H1 (cell line): Measurements from ENCODE around the gene VPS13C. TPM values are rescaled to one million over a fixed set of nuclear protein-coding genes. Genes with fewer than 3 reads are reported as not detected.

Experiments used
- CTCF ChIA-PET: fragments of 300-600 bp; sonication (Branson Sonifier 250); formaldehyde crosslinking; loops from one replicate; lab custom pipeline; 2021; ENCODE audit not compliant: partially characterized antibody; lab: Charles Lee
- POLR2A ChIA-PET: fragments of 300-600 bp; sonication (Branson Sonifier 250); formaldehyde crosslinking; loops from one replicate; lab custom pipeline; 2021; ENCODE audit warnings: inconsistent platforms; ENCODE audit not compliant: partially characterized antibody; lab: Charles Lee
- DNase-seq, 2 experiments: peaks; one replicate each; pipeline versions ENCODE4 v3.0.0 to v3.0.0-alpha.2; 2010 to 2022; ENCODE audit warnings: low spot score in 2 of 2, low read depth in 1 of 2, mixed read lengths in 1 of 2
- FAIRE-seq: peaks from 2 replicates; lab custom pipeline; 2011; peaks lifted over from hg19 to GRCh38; lab: Jason Lieb, UNC
- H2AFZ ChIP-seq: 2 replicates; pipeline ENCODE4 v1.8.1; 2012; ENCODE audit warnings: low read length, inconsistent platforms
- H2AK5ac ChIP-seq: 2 replicates; pipeline ENCODE4 v1.6.1; 2013; ENCODE audit warnings: low read depth, low read length
- H2BK120ac ChIP-seq: replicated peaks from 2 replicates; pipeline ENCODE3; 2013; ENCODE audit warnings: low read depth, low read length, inconsistent platforms
- H2BK12ac ChIP-seq: 2 replicates; pipeline ENCODE4 v1.6.1; 2013; ENCODE audit warnings: low read depth, low read length
- H2BK15ac ChIP-seq: 2 replicates; pipeline ENCODE4 v1.6.1; 2013; ENCODE audit warnings: low read length
- H2BK20ac ChIP-seq: 2 replicates; pipeline ENCODE4 v1.6.1; 2013; ENCODE audit warnings: low read length
- H2BK5ac ChIP-seq: 2 replicates; pipeline ENCODE4 v1.6.1; 2013; ENCODE audit warnings: low read depth, low read length
- H3K14ac ChIP-seq: 2 replicates; pipeline ENCODE4 v1.6.1; 2013; ENCODE audit warnings: inconsistent platforms; ENCODE audit not compliant: insufficient read length
- H3K18ac ChIP-seq: 2 replicates; pipeline ENCODE4 v1.6.1; 2013; ENCODE audit warnings: low read length; ENCODE audit errors: extremely low read depth
- H3K23ac ChIP-seq: 2 replicates; pipeline ENCODE4 v1.6.1; 2013; ENCODE audit warnings: inconsistent platforms; ENCODE audit not compliant: insufficient read length
- H3K23me2 ChIP-seq: 2 replicates; pipeline ENCODE4 v1.6.1; 2013; ENCODE audit warnings: low read depth, low read length
- H3K27ac ChIP-seq: 2 replicates; pipeline ENCODE4 v1.6.1; 2011; ENCODE audit warnings: low read depth, low read length, inconsistent platforms
- H3K27me3 ChIP-seq, 4 experiments: replicated peaks in 1 of 4; 1 replicate in 1 of 4; 2 replicates in 3 of 4; pipeline versions ENCODE4 v1.6.1 to v1.8.1; 2011 to 2013; ENCODE audit warnings: low read length in 3 of 4, mild to moderate bottlenecking in 3 of 4, inconsistent platforms in 2 of 4, mixed read lengths in 2 of 4, moderate library complexity in 1 of 4; ENCODE audit not compliant: control insufficient read depth in 3 of 4, insufficient read depth in 3 of 4; ENCODE audit errors: extremely low read depth in 1 of 4
- H3K36me3 ChIP-seq, 4 experiments: 2 replicates each; pipeline versions ENCODE4 v1.6.1 to v1.8.1; 2011 to 2013; ENCODE audit warnings: mild to moderate bottlenecking in 4 of 4, low read length in 3 of 4, moderate library complexity in 2 of 4, control low read depth in 1 of 4, inconsistent platforms in 1 of 4; ENCODE audit not compliant: insufficient read depth in 4 of 4, control insufficient read depth in 2 of 4
- H3K4ac ChIP-seq: replicated peaks from 2 replicates; pipeline ENCODE3; 2013; ENCODE audit warnings: low read length, low read depth, mixed read lengths, inconsistent platforms; ENCODE audit not compliant: insufficient read length
- H3K4me1 ChIP-seq, 4 experiments: replicated peaks in 1 of 4; 1 replicate in 1 of 4; 2 replicates in 3 of 4; pipeline versions ENCODE4 v1.6.1 to v1.8.1; 2011 to 2013; ENCODE audit warnings: low read length in 3 of 4, inconsistent platforms in 2 of 4, mixed read lengths in 1 of 4; ENCODE audit not compliant: insufficient read depth in 4 of 4, control insufficient read depth in 3 of 4
- H3K4me2 ChIP-seq, 2 experiments: 2 replicates each; pipeline versions ENCODE4 v1.6.1 to v1.8.1; 2011 to 2013; ENCODE audit warnings: low read depth in 2 of 2, low read length in 2 of 2, control low read depth in 1 of 2, inconsistent platforms in 1 of 2, mild to moderate bottlenecking in 1 of 2; ENCODE audit not compliant: insufficient read depth in 1 of 2
- H3K4me3 ChIP-seq, 4 experiments: fragments of 200-600, 300-600 bp in 1 of 4; sonication (generic), shearing (Covaris generic), sonication (Bioruptor Twin) in 1 of 4; 2 replicates each; pipeline versions ENCODE4 v1.5.1 to v1.8.1; 2011 to 2016; ENCODE audit warnings: low read length in 4 of 4, low read depth in 3 of 4, control low read depth in 2 of 4, inconsistent platforms in 2 of 4, mild to moderate bottlenecking in 2 of 4, mixed read lengths in 1 of 4, moderate library complexity in 1 of 4; ENCODE audit not compliant: insufficient read depth in 2 of 4; ENCODE audit errors: extremely low read depth in 1 of 4
- H3K56ac ChIP-seq: replicated peaks from 2 replicates; pipeline ENCODE3; 2013; ENCODE audit warnings: low read depth, mild to moderate bottlenecking, mixed read lengths, low read length, inconsistent platforms; ENCODE audit not compliant: insufficient read length
- H3K79me1 ChIP-seq: 2 replicates; pipeline ENCODE4 v1.6.1; 2013; ENCODE audit warnings: low read depth, low read length, control low read depth
- H3K79me2 ChIP-seq, 2 experiments: 2 replicates each; pipeline versions ENCODE4 v1.6.1 to v1.8.1; 2012 to 2013; ENCODE audit warnings: low read length in 2 of 2, mild to moderate bottlenecking in 2 of 2, inconsistent platforms in 1 of 2; ENCODE audit not compliant: insufficient read depth in 2 of 2, control insufficient read depth in 1 of 2
- H3K9ac ChIP-seq, 4 experiments: replicated peaks in 1 of 4; 1 replicate in 1 of 4; 2 replicates in 3 of 4; pipeline versions ENCODE4 v1.6.1 to v1.8.1; 2011 to 2013; ENCODE audit warnings: low read depth in 3 of 4, low read length in 3 of 4, control low read depth in 2 of 4, mild to moderate bottlenecking in 2 of 4, moderate library complexity in 2 of 4, inconsistent platforms in 1 of 4; ENCODE audit errors: extremely low read depth in 1 of 4
- H3K9me3 ChIP-seq, 2 experiments: 2 replicates each; pipeline versions ENCODE4 v1.6.1 to v1.8.1; 2012 to 2013; ENCODE audit warnings: mild to moderate bottlenecking in 2 of 2, moderate library complexity in 2 of 2, control low read depth in 1 of 2, inconsistent platforms in 1 of 2, low read depth in 1 of 2, low read length in 1 of 2, mixed read lengths in 1 of 2; ENCODE audit not compliant: insufficient read depth in 2 of 2
- H4K20me1 ChIP-seq, 2 experiments: replicated peaks in 1 of 2; 2 replicates each; pipeline versions ENCODE3 to v1.8.1; 2011 to 2013; ENCODE audit warnings: inconsistent platforms in 2 of 2, low read length in 2 of 2, mild to moderate bottlenecking in 1 of 2; ENCODE audit not compliant: insufficient read depth in 2 of 2, control insufficient read depth in 1 of 2
- H4K5ac ChIP-seq: 2 replicates; pipeline ENCODE4 v1.6.1; 2013; ENCODE audit warnings: low read length, low read depth, mixed read lengths, inconsistent platforms; ENCODE audit not compliant: insufficient read length
- H4K8ac ChIP-seq: 2 replicates; pipeline ENCODE4 v1.8.0; 2013; ENCODE audit warnings: mild to moderate bottlenecking, moderate library complexity, low read length, inconsistent platforms; ENCODE audit not compliant: insufficient read depth; ENCODE audit errors: extremely low read depth
- H4K91ac ChIP-seq: replicated peaks from 2 replicates; pipeline ENCODE3; 2013; ENCODE audit warnings: low read length, mixed read lengths, inconsistent platforms; ENCODE audit not compliant: insufficient read length
- CREB1 ChIP-seq: IDR thresholded peaks from 2 replicates; pipeline ENCODE4 v1.6.1; 2012; ENCODE audit warnings: inconsistent platforms
- CTBP2 ChIP-seq: IDR thresholded peaks from 2 replicates; pipeline ENCODE4 v1.7.0; 2011; ENCODE audit warnings: borderline replicate concordance, mild to moderate bottlenecking, moderate library complexity, mixed read lengths, low read length; ENCODE audit not compliant: insufficient read depth, insufficient read length
- CTCF ChIP-seq, 3 experiments: IDR thresholded peaks; 1 replicate in 2 of 3; 2 replicates in 1 of 3; pipeline versions ENCODE4 v1.5.1 to v1.6.1; 2011; ENCODE audit warnings: low read length in 3 of 3, mild to moderate bottlenecking in 3 of 3, inconsistent platforms in 2 of 3, low read depth in 1 of 3, moderate library complexity in 1 of 3; ENCODE audit not compliant: insufficient read depth in 1 of 3; ENCODE audit errors: control extremely low read depth in 1 of 3
- GABPA ChIP-seq: IDR thresholded peaks from 2 replicates; pipeline ENCODE4 v1.6.1; 2011; ENCODE audit warnings: mild to moderate bottlenecking, low read length, moderate library complexity, borderline replicate concordance; ENCODE audit not compliant: insufficient read depth
- HDAC6 ChIP-seq: IDR thresholded peaks from one replicate; pipeline ENCODE4 v1.7.1; 2012; ENCODE audit warnings: low read depth, mild to moderate bottlenecking, inconsistent platforms, low read length, moderate library complexity
- MAFK ChIP-seq: IDR thresholded peaks from 2 replicates; pipeline ENCODE4 v1.6.1; 2012; ENCODE audit warnings: low read depth, mild to moderate bottlenecking, improper control_type of control experiment, low read length
- POLR2A ChIP-seq, 2 experiments: IDR thresholded peaks; 1 replicate in 1 of 2; 2 replicates in 1 of 2; pipeline ENCODE4 v1.6.1; 2011; ENCODE audit warnings: low read depth in 2 of 2, low read length in 2 of 2, mild to moderate bottlenecking in 2 of 2; ENCODE audit errors: control extremely low read depth in 1 of 2
- RAD21 ChIP-seq, 2 experiments: IDR thresholded peaks in 1 of 2; conservative IDR thresholded peaks in 1 of 2; 2 replicates each; pipeline ENCODE4 v1.6.1; 2011; ENCODE audit warnings: low read depth in 2 of 2, low read length in 2 of 2, improper control_type of control experiment in 1 of 2, inconsistent platforms in 1 of 2, mild to moderate bottlenecking in 1 of 2, moderate library complexity in 1 of 2
- TAF1 ChIP-seq: IDR thresholded peaks from 2 replicates; pipeline ENCODE4 v1.6.1; 2011; ENCODE audit warnings: mild to moderate bottlenecking, low read depth, low read length
- TBP ChIP-seq: IDR thresholded peaks from 2 replicates; pipeline ENCODE4 v1.6.1; 2011; ENCODE audit warnings: low read depth, low read length, improper control_type of control experiment
- WGBS, 2 experiments: shearing (Covaris generic) in 1 of 2; methylation state at CpG; one replicate each; pipeline versions ENCODE4 v1.1.6 to v1.1.7; 2013 to 2015; ENCODE audit warnings: low lambda C conversion rate in 2 of 2, mixed read lengths in 2 of 2, inconsistent platforms in 1 of 2, low coverage in 1 of 2, missing lambda C conversion rate in 1 of 2; ENCODE audit not compliant: insufficient replicate concordance in 2 of 2, insufficient coverage in 1 of 2, insufficient read length in 1 of 2; ENCODE audit errors: extremely low coverage in 1 of 2, missing lambda C conversion rate in 1 of 2; 5-methylcytosine and 5-hydroxymethylcytosine counted together
- polyA plus RNA-seq, 7 experiments: library from polyadenylated mRNA; depleted of rRNA in 3 of 7; stranded (reverse) in 5 of 7; unstranded in 2 of 7; fragments of >200 nt in 5 of 7; fragments of 200-250 nt in 2 of 7; gene quantifications; 1 replicate in 5 of 7; 2 replicates in 1 of 7; 4 replicates in 1 of 7; pipeline versions ENCODE4 v1.2.1 to v1.2.3, GENCODE V29; 2011 to 2013; ENCODE audit warnings: missing spikeins in 2 of 7, mixed read lengths in 2 of 7
- total RNA-seq: library from RNA; stranded (reverse); fragmentation: NEBNext Ultra II Directional; extraction: Animal tissue kit (Norgen Biotek cat#: 25700); gene quantifications from 2 replicates; pipeline ENCODE4 v1.2.1, GENCODE V29; 2021

VPS13C gene
- total and polyA plus RNA-seq, 2 of the 8 experiments (the other 6 are each of a cell fraction or from before 2014, with no cell fraction given) = 4.8 to 18.8 TPM

GRCh38 chr15:62047282-62047827, 12.9 kb downstream of the VPS13C start:
- Histone ChIP-seq H3K79me2 (no peaks in the 10 kb centered on the region), H3K4me1 (no peaks in the 10 kb centered on the region), H3K56ac (no peak overlapping the region), H2BK15ac (no peak overlapping the region), H3K4me2 (no peak overlapping the region), H3K36me3 (no peaks in the 10 kb centered on the region), H3K9me3 (no peaks in the 10 kb centered on the region), H4K91ac (no peak overlapping the region), H2BK20ac (no peak overlapping the region), H3K23ac (no peak overlapping the region), H3K9ac (no peak overlapping the region), H3K18ac (no peak overlapping the region), H3K27ac (no peak overlapping the region), H4K20me1 (no peaks in the 10 kb centered on the region), H3K27me3 (no peaks in the 10 kb centered on the region), H3K79me1 (no peaks in the 10 kb centered on the region), H3K4ac (no peak overlapping the region), H4K5ac (no peak overlapping the region), H4K8ac (no peak overlapping the region), H3K23me2 (no peaks in the 10 kb centered on the region), H2BK12ac (no peak overlapping the region), H2AK5ac (no peak overlapping the region), H3K4me3 (no peak overlapping the region), H2AFZ (no peak overlapping the region), H3K14ac (no peak overlapping the region), H2BK5ac (no peak overlapping the region), H2BK120ac (no peak overlapping the region)
- POLR2A ChIA-PET = no interaction called here
- 85% methylated on average over 2 of the region's 2 CpGs; no CpG with 5 or more reads in 1 of the 2 experiments for WGBS, 2 experiments
- FAIRE-seq = no peak
- DNase-seq = no peak
- CTCF ChIA-PET = no interaction called here
- TF ChIP-seq HDAC6 = no peak
- no peak for TF ChIP-seq GABPA
- no peak for TF ChIP-seq CTBP2
- no peak for TF ChIP-seq TAF1
- TF ChIP-seq CREB1 = no peak
- no peak for TF ChIP-seq MAFK
- no peak for TF ChIP-seq POLR2A (IDR thresholded peaks at IDR 0.05; ENCODE audit: control extremely low read depth in 1 of 2, low read depth in 2 of 2, low read length in 2 of 2)
- TF ChIP-seq RAD21 (IDR thresholded peaks at IDR 0.05 in 1 of 2, conservative IDR thresholded peaks at IDR 0.05 in 1 of 2; ENCODE audit: low read depth in 2 of 2, low read length in 2 of 2) = no peak
- TF ChIP-seq CTCF (IDR thresholded peaks at IDR 0.05; ENCODE audit: control extremely low read depth in 1 of 3, insufficient read depth in 1 of 3, low read depth in 1 of 3, low read length in 3 of 3) = no peak
- TF ChIP-seq TBP = no peak
